GM23248 (cell line): ENCODE measurements around the gene OGFRL1. TPM values are rescaled to one million over a fixed set of nuclear protein-coding genes. Genes with fewer than 3 reads are reported as not detected.

ENCODE experiments used
- DNase-seq: peaks from one replicate; pipeline ENCODE4 v3.0.0-alpha.2; 2015
- H2AFZ ChIP-seq: fragments of 200-600 bp; sonication (generic); 2 replicates; pipeline ENCODE4 v1.6.1; 2016; ENCODE audit warnings: antibody characterized with exemption
- H3F3A ChIP-seq: fragments of 200-600 bp; sonication (generic); 2 replicates; pipeline ENCODE4 v1.6.1; 2016; ENCODE audit warnings: mild to moderate bottlenecking, antibody characterized with exemption, mixed run types; ENCODE audit not compliant: insufficient read depth
- H3K27ac ChIP-seq: fragments of 200-600 bp; sonication (generic); 2 replicates; pipeline ENCODE4 v1.5.1; 2016; ENCODE audit warnings: mild to moderate bottlenecking
- H3K27me3 ChIP-seq: fragments of 200-600 bp; sonication (generic); replicated peaks from 2 replicates; pipeline ENCODE4 v1.6.1; 2016; ENCODE audit warnings: mild to moderate bottlenecking; ENCODE audit not compliant: insufficient read depth
- H3K36me3 ChIP-seq: fragments of 200-600 bp; sonication (generic); 2 replicates; pipeline ENCODE4 v1.6.1; 2016; ENCODE audit warnings: low read depth, mild to moderate bottlenecking
- H3K4me1 ChIP-seq: fragments of 200-600 bp; sonication (generic); 2 replicates; pipeline ENCODE4 v1.6.1; 2016; ENCODE audit warnings: mild to moderate bottlenecking; ENCODE audit not compliant: insufficient read depth
- H3K4me2 ChIP-seq: fragments of 200-600 bp; sonication (generic); one replicate; pipeline ENCODE4 v1.6.1; 2016; ENCODE audit warnings: mild to moderate bottlenecking; ENCODE audit not compliant: unreplicated experiment
- H3K4me3 ChIP-seq: fragments of 200-600 bp; sonication (generic); 2 replicates; pipeline ENCODE4 v1.5.1; 2016; ENCODE audit warnings: mild to moderate bottlenecking
- H3K79me2 ChIP-seq: fragments of 200-600 bp; sonication (generic); 2 replicates; pipeline ENCODE4 v1.6.1; 2016; ENCODE audit warnings: mild to moderate bottlenecking; ENCODE audit not compliant: insufficient read depth
- H3K9ac ChIP-seq: fragments of 200-600 bp; sonication (generic); 2 replicates; pipeline ENCODE4 v1.6.1; 2016; ENCODE audit warnings: mild to moderate bottlenecking
- H3K9me2 ChIP-seq: fragments of 200-600 bp; sonication (generic); 2 replicates; pipeline ENCODE4 v1.6.1; 2016; ENCODE audit warnings: mixed run types, mild to moderate bottlenecking, moderate library complexity; ENCODE audit not compliant: insufficient read depth
- H3K9me3 ChIP-seq: fragments of 200-600 bp; sonication (generic); one replicate; pipeline ENCODE4 v1.6.1; 2017; ENCODE audit warnings: low read depth
- H4K20me1 ChIP-seq: fragments of 200-600 bp; sonication (generic); 2 replicates; pipeline ENCODE4 v1.6.0; 2016; ENCODE audit not compliant: insufficient read depth
- EZH2 ChIP-seq: fragments of 200-600 bp; sonication (generic); IDR thresholded peaks from 2 replicates; pipeline ENCODE4 v1.6.1; 2018; ENCODE audit warnings: antibody characterized with exemption, mild to moderate bottlenecking; ENCODE audit not compliant: insufficient read depth, poor library complexity, severe bottlenecking
- EZH2phosphoT487 ChIP-seq: fragments of 200-600 bp; sonication (generic); IDR thresholded peaks from 2 replicates; pipeline ENCODE4 v1.6.1; 2018; ENCODE audit warnings: antibody characterized with exemption, moderate library complexity, mild to moderate bottlenecking, low read depth; ENCODE audit not compliant: insufficient read depth
- WGBS, 2 experiments: methylation state at CpG; one replicate each; pipeline ENCODE4 v1.1.6; 2015 to 2017; ENCODE audit warnings: low lambda C conversion rate in 2 of 2, low coverage in 1 of 2; ENCODE audit errors: missing lambda C conversion rate in 2 of 2; 5-methylcytosine and 5-hydroxymethylcytosine counted together
- in situ Hi-C: fragments of 300-500 bp; cut with MboI; formaldehyde crosslinking; loops from 2 replicates; pipeline ENCODE4 v1.15.0; 2020
- polyA plus RNA-seq: library from polyadenylated mRNA; unstranded; fragments of >200 nt; fragmentation: Nextera tagmentation; extraction: Ambion mirVana; gene quantifications from 2 replicates; pipeline ENCODE4 v1.2.1, GENCODE V29; 2016
- total RNA-seq: library from RNA; depleted of rRNA; stranded (reverse); fragments of >200 nt; shearing (Covaris generic); gene quantifications from 2 replicates; pipeline ENCODE4 v1.2.3, GENCODE V29; 2014

The OGFRL1 gene
- total and polyA plus RNA-seq, 2 experiments from 2014 or later, result 8.5 to 19.9 TPM

- H3F3A ChIP-seq, result peaks cover 20% of the 10 kb centered on the region
- peaks cover 19% of the 10 kb centered on the region; the same call in 1 of the 2 replicates for H3K36me3 ChIP-seq
- no peak overlapping the region for H3K9ac ChIP-seq
- H3K27me3 ChIP-seq, result no peaks in the 10 kb centered on the region
- no peaks in the 10 kb centered on the region for H3K9me2 ChIP-seq
- no peak overlapping the region for H2AFZ ChIP-seq
- peaks cover 18% of the 10 kb centered on the region for H3K4me1 ChIP-seq
- in situ Hi-C loops, result no loop called here
- DNase-seq, result no peak
- WGBS, 2 experiments, result 93 to 96% methylated on average over 4 of the region's 4 CpGs
- H3K4me2 ChIP-seq, result no peak overlapping the region
- H3K79me2 ChIP-seq, result peaks cover 4% of the 10 kb centered on the region; the same call in 1 of the 2 replicates
- no peaks in the 10 kb centered on the region for H3K9me3 ChIP-seq
- H4K20me1 ChIP-seq, result no peaks in the 10 kb centered on the region
- H3K27ac ChIP-seq, result no peak overlapping the region
- H3K4me3 ChIP-seq, result no peak overlapping the region
- TF ChIP-seq EZH2 (no peak), EZH2phosphoT487 (no peak)
These were observed 12.1 kb downstream of the OGFRL1 start for GRCh38 chr6:71300561-71301168.

- Histone ChIP-seq H3K36me3 (peaks cover 10% of the 10 kb centered on the region; the same call in 1 of the 2 replicates), H3K27ac (no peak overlapping the region), H3K4me1 (peaks cover 18% of the 10 kb centered on the region), H3K27me3 (no peaks in the 10 kb centered on the region), H3K4me3 (no peak overlapping the region), H3K4me2 (no peak overlapping the region), H4K20me1 (no peaks in the 10 kb centered on the region), H3F3A (peaks cover 19% of the 10 kb centered on the region), H2AFZ (no peak overlapping the region), H3K79me2 (0 out of 2 replicates have a peak, but pooled peaks cover 4% of the 10 kb centered on the region), H3K9ac (no peak overlapping the region), H3K9me3 (no peaks in the 10 kb centered on the region), H3K9me2 (no peaks in the 10 kb centered on the region)
- 96 to 99% methylated on average over 7 of the region's 7 CpGs for WGBS, 2 experiments
- TF ChIP-seq EZH2 (no peak), EZH2phosphoT487 (no peak)
- no peak for DNase-seq
- in situ Hi-C loops, result no loop called here
These were observed 12.9 kb downstream of the OGFRL1 start for GRCh38 chr6:71301546-71301945.

- Histone ChIP-seq H3K4me1 (0 out of 2 replicates have a peak, but pooled peaks cover 7% of the 10 kb centered on the region), H3K27ac (no peak overlapping the region), H2AFZ (no peak overlapping the region), H3K36me3 (no peaks in the 10 kb centered on the region), H3K4me3 (no peak overlapping the region), H3K9me2 (no peaks in the 10 kb centered on the region), H4K20me1 (no peaks in the 10 kb centered on the region), H3F3A (no peaks in the 10 kb centered on the region), H3K9me3 (no peaks in the 10 kb centered on the region), H3K27me3 (no peaks in the 10 kb centered on the region), H3K4me2 (no peak overlapping the region), H3K79me2 (no peaks in the 10 kb centered on the region), H3K9ac (no peak overlapping the region)
- in situ Hi-C loops, result no loop called here
- peak; percentile 35 for DNase-seq
- 22 to 23% methylated on average over 2 of the region's 2 CpGs for WGBS, 2 experiments
- TF ChIP-seq EZH2 (no peak), EZH2phosphoT487 (no peak)
These were observed 21.0 kb downstream of the OGFRL1 start for GRCh38 chr6:71309656-71310055.

- H3K4me1 ChIP-seq, result 0 out of 2 replicates have a peak, but pooled peaks cover 7% of the 10 kb centered on the region
- TF ChIP-seq EZH2phosphoT487 (no peak), EZH2 (no peak)
- WGBS, 2 experiments, result 5 to 20% methylated on average over 1 of the region's 1 CpG
- H3K27ac ChIP-seq, result no peak overlapping the region
- no peaks in the 10 kb centered on the region for H3K36me3 ChIP-seq
- H3K9ac ChIP-seq, result no peak overlapping the region
- in situ Hi-C loops, result no loop called here
- no peak for DNase-seq
- H3K9me2 ChIP-seq, result no peaks in the 10 kb centered on the region
- no peak overlapping the region for H3K4me3 ChIP-seq
- H3K27me3 ChIP-seq, result no peaks in the 10 kb centered on the region
- H3K4me2 ChIP-seq, result no peak overlapping the region
- no peaks in the 10 kb centered on the region for H3K79me2 ChIP-seq
- H3F3A ChIP-seq, result no peaks in the 10 kb centered on the region
- no peak overlapping the region for H2AFZ ChIP-seq
- no peaks in the 10 kb centered on the region for H3K9me3 ChIP-seq
- no peaks in the 10 kb centered on the region for H4K20me1 ChIP-seq
These were observed 21.6 kb downstream of the OGFRL1 start for GRCh38 chr6:71310261-71310660.
